H1 (cell line): ENCODE data around the gene NUP205. TPM values are rescaled to one million over a fixed set of nuclear protein-coding genes. Genes with fewer than 3 reads are reported as not detected.

Source experiments
- ASH2L ChIP-seq: fragments of 200-600, 300-600 bp; sonication (generic); IDR thresholded peaks from one replicate; pipeline ENCODE4 v1.7.1; 2017; ENCODE audit warnings: low read length
- ATF3 ChIP-seq: IDR thresholded peaks from 2 replicates; pipeline ENCODE4 v1.6.1; 2011; ENCODE audit warnings: low read depth, mild to moderate bottlenecking, low read length; ENCODE audit not compliant: insufficient read depth
- EP300 ChIP-seq, 2 experiments: IDR thresholded peaks; 1 replicate in 1 of 2; 2 replicates in 1 of 2; pipeline ENCODE4 v1.6.1; 2011 to 2012; ENCODE audit warnings: low read depth in 2 of 2, low read length in 2 of 2, mild to moderate bottlenecking in 2 of 2, borderline replicate concordance in 1 of 2, inconsistent platforms in 1 of 2, moderate library complexity in 1 of 2
- HDAC2 ChIP-seq, 2 experiments: fragments of 300-600 bp in 1 of 2; sonication (generic) in 1 of 2; IDR thresholded peaks; 2 replicates each; pipeline ENCODE4 v1.6.1; 2011 to 2012; ENCODE audit warnings: low read depth in 2 of 2, low read length in 2 of 2, mild to moderate bottlenecking in 2 of 2, moderate library complexity in 2 of 2, borderline replicate concordance in 1 of 2, inconsistent platforms in 1 of 2
- JUND ChIP-seq: IDR thresholded peaks from 2 replicates; pipeline ENCODE4 v1.6.1; 2011; ENCODE audit warnings: mild to moderate bottlenecking, improper control_type of control experiment, low read length
- NRF1 ChIP-seq: IDR thresholded peaks from 2 replicates; pipeline ENCODE4 v1.6.1; 2011; ENCODE audit warnings: mild to moderate bottlenecking, low read depth, low read length, improper control_type of control experiment
- POLR2A ChIP-seq, 2 experiments: IDR thresholded peaks; 1 replicate in 1 of 2; 2 replicates in 1 of 2; pipeline ENCODE4 v1.6.1; 2011; ENCODE audit warnings: low read depth in 2 of 2, low read length in 2 of 2, mild to moderate bottlenecking in 2 of 2; ENCODE audit errors: control extremely low read depth in 1 of 2
- POLR2AphosphoS5 ChIP-seq: IDR thresholded peaks from 2 replicates; pipeline ENCODE4 v1.6.1; 2011; ENCODE audit warnings: low read depth, low read length
- RAD21 ChIP-seq, 2 experiments: IDR thresholded peaks in 1 of 2; conservative IDR thresholded peaks in 1 of 2; 2 replicates each; pipeline ENCODE4 v1.6.1; 2011; ENCODE audit warnings: low read depth in 2 of 2, low read length in 2 of 2, improper control_type of control experiment in 1 of 2, inconsistent platforms in 1 of 2, mild to moderate bottlenecking in 1 of 2, moderate library complexity in 1 of 2
- RFX5 ChIP-seq: IDR thresholded peaks from 2 replicates; pipeline ENCODE4 v1.6.1; 2011; ENCODE audit warnings: low read depth, low read length, improper control_type of control experiment, borderline replicate concordance
- SAP30 ChIP-seq: fragments of 300-600 bp; sonication (generic); IDR thresholded peaks from 2 replicates; pipeline ENCODE4 v1.7.1; 2012; ENCODE audit warnings: low read length, moderate library complexity, mild to moderate bottlenecking, inconsistent platforms; ENCODE audit not compliant: insufficient read depth, insufficient replicate concordance
- SIN3A ChIP-seq, 2 experiments: IDR thresholded peaks in 1 of 2; conservative IDR thresholded peaks in 1 of 2; 2 replicates each; pipeline ENCODE4 v1.6.1; 2011 to 2012; ENCODE audit warnings: low read length in 2 of 2, improper control_type of control experiment in 1 of 2, low read depth in 1 of 2, mild to moderate bottlenecking in 1 of 2
- SIRT6 ChIP-seq: IDR thresholded peaks from one replicate; pipeline ENCODE4 v1.7.1; 2012; ENCODE audit warnings: low read length, inconsistent platforms
- SIX5 ChIP-seq: IDR thresholded peaks from 2 replicates; pipeline ENCODE4 v1.6.1; 2011; ENCODE audit warnings: mild to moderate bottlenecking, low read depth, low read length
- TAF7 ChIP-seq: optimal IDR thresholded peaks from 2 replicates; pipeline ENCODE3; 2011; ENCODE audit warnings: low read depth, mild to moderate bottlenecking, inconsistent platforms, low read length, moderate library complexity, borderline replicate concordance
- TBP ChIP-seq: IDR thresholded peaks from 2 replicates; pipeline ENCODE4 v1.6.1; 2011; ENCODE audit warnings: low read depth, low read length, improper control_type of control experiment
- TCF12 ChIP-seq: IDR thresholded peaks from 2 replicates; pipeline ENCODE4 v1.6.1; 2011; ENCODE audit warnings: low read depth, mild to moderate bottlenecking, low read length
- polyA plus RNA-seq, 7 experiments: library from polyadenylated mRNA; depleted of rRNA in 3 of 7; stranded (reverse) in 5 of 7; unstranded in 2 of 7; fragments of >200 nt in 5 of 7; fragments of 200-250 nt in 2 of 7; gene quantifications; 1 replicate in 5 of 7; 2 replicates in 1 of 7; 4 replicates in 1 of 7; pipeline versions ENCODE4 v1.2.1 to v1.2.3, GENCODE V29; 2011 to 2013; ENCODE audit warnings: missing spikeins in 2 of 7, mixed read lengths in 2 of 7
- total RNA-seq: library from RNA; stranded (reverse); fragmentation: NEBNext Ultra II Directional; extraction: Animal tissue kit (Norgen Biotek cat#: 25700); gene quantifications from 2 replicates; pipeline ENCODE4 v1.2.1, GENCODE V29; 2021
- TF ChIP-seq, protein P1 (sequence below): IDR thresholded peaks from 2 replicates; pipeline ENCODE4 v1.6.1; 2011; ENCODE audit warnings: low read length, improper control_type of control experiment
- TF ChIP-seq, protein P2 (sequence below), 3 experiments: IDR thresholded peaks; 1 replicate in 2 of 3; 2 replicates in 1 of 3; pipeline versions ENCODE4 v1.5.1 to v1.6.1; 2011; ENCODE audit warnings: low read length in 3 of 3, mild to moderate bottlenecking in 3 of 3, inconsistent platforms in 2 of 3, low read depth in 1 of 3, moderate library complexity in 1 of 3; ENCODE audit not compliant: insufficient read depth in 1 of 3; ENCODE audit errors: control extremely low read depth in 1 of 3

NUP205 gene
- total and polyA plus RNA-seq, 2 of the 8 experiments (the other 6 are each of a cell fraction or from before 2014, with no cell fraction given), result 148 to 216 TPM

GRCh38 chr7:135662373-135663114, 104.8 kb downstream of the NUP205 start, which contains the start of gene STMP1 (continued):
- TF ChIP-seq POLR2AphosphoS5, result peak; percentile 94
- TF ChIP-seq, protein P1, sequence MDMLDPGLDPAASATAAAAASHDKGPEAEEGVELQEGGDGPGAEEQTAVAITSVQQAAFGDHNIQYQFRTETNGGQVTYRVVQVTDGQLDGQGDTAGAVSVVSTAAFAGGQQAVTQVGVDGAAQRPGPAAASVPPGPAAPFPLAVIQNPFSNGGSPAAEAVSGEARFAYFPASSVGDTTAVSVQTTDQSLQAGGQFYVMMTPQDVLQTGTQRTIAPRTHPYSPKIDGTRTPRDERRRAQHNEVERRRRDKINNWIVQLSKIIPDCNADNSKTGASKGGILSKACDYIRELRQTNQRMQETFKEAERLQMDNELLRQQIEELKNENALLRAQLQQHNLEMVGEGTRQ, result no peak
- TF ChIP-seq ATF3, result no peak
- peak in 1 of 2 experiments; percentile 24; a peak in 1 of 4 replicates for TF ChIP-seq HDAC2 (IDR thresholded peaks at IDR 0.05; ENCODE audit: borderline replicate concordance in 1 of 2, low read depth in 2 of 2, low read length in 2 of 2)
- TF ChIP-seq TAF7, result no peak
- TF ChIP-seq TCF12, result no peak
- TF ChIP-seq POLR2A (IDR thresholded peaks at IDR 0.05; ENCODE audit: control extremely low read depth in 1 of 2, low read depth in 2 of 2, low read length in 2 of 2), result peak; percentile 90 to 93
- no peak for TF ChIP-seq RFX5
- no peak for TF ChIP-seq SIX5
- TF ChIP-seq TBP, result peak; percentile 92
- peak in 1 of 2 experiments; percentile 79; a peak in 2 of 4 replicates for TF ChIP-seq SIN3A (conservative IDR thresholded peaks at IDR 0.05 in 1 of 2, IDR thresholded peaks at IDR 0.05 in 1 of 2; ENCODE audit: low read depth in 1 of 2, low read length in 2 of 2)
- TF ChIP-seq, protein P2, sequence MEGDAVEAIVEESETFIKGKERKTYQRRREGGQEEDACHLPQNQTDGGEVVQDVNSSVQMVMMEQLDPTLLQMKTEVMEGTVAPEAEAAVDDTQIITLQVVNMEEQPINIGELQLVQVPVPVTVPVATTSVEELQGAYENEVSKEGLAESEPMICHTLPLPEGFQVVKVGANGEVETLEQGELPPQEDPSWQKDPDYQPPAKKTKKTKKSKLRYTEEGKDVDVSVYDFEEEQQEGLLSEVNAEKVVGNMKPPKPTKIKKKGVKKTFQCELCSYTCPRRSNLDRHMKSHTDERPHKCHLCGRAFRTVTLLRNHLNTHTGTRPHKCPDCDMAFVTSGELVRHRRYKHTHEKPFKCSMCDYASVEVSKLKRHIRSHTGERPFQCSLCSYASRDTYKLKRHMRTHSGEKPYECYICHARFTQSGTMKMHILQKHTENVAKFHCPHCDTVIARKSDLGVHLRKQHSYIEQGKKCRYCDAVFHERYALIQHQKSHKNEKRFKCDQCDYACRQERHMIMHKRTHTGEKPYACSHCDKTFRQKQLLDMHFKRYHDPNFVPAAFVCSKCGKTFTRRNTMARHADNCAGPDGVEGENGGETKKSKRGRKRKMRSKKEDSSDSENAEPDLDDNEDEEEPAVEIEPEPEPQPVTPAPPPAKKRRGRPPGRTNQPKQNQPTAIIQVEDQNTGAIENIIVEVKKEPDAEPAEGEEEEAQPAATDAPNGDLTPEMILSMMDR (IDR thresholded peaks at IDR 0.05; ENCODE audit: control extremely low read depth in 1 of 3, insufficient read depth in 1 of 3, low read depth in 1 of 3, low read length in 3 of 3), result peak; percentile 48 to 72 (median 67); a peak in 3 of 4 replicates
- no peak for TF ChIP-seq EP300 (IDR thresholded peaks at IDR 0.05; ENCODE audit: borderline replicate concordance in 1 of 2, low read depth in 2 of 2, low read length in 2 of 2)
- TF ChIP-seq JUND, result no peak
- peak; percentile 55 for TF ChIP-seq SAP30
- no peak for TF ChIP-seq SIRT6
- no peak for TF ChIP-seq NRF1
- TF ChIP-seq ASH2L, result peak; percentile 99
- peak; percentile 42 to 46; a peak in 2 of 4 replicates for TF ChIP-seq RAD21 (IDR thresholded peaks at IDR 0.05 in 1 of 2, conservative IDR thresholded peaks at IDR 0.05 in 1 of 2; ENCODE audit: low read depth in 2 of 2, low read length in 2 of 2)
